ENCODE measurements around the gene RGS9. TPM values are rescaled to one million over a fixed set of nuclear protein-coding genes. Genes with fewer than 3 reads are reported as not detected.
A peak's percentile ranks its signal among the peaks of the same experiment; 100 is the strongest.

RGS9 gene
- total RNA-seq, 2 experiments from 2014 or later: 2.8 to 3.5 TPM

- Mint-ChIP-seq H3K27me3 (peaks cover 21% of the 10 kb centered on the region), H3K4me1 (peaks cover 18% of the 10 kb centered on the region), H3K9me3 (peaks cover 7% of the 10 kb centered on the region), H3K27ac (no peak overlapping the region), H3K36me3 (peaks cover 3% of the 10 kb centered on the region), H3K4me3 (no peak overlapping the region)
- no peak for ATAC-seq (ENCODE audit: low read depth)
- POLR2A ChIA-PET: no interaction called here
- no peak for DNase-seq
Measured at GRCh38 chr17:65259696-65260485, 122.7 kb downstream of the RGS9 start.

- peaks cover 23% of the 10 kb centered on the region for H3K4me1 Mint-ChIP-seq
- peaks cover 5% of the 10 kb centered on the region for H3K36me3 Mint-ChIP-seq
- peaks cover 9% of the 10 kb centered on the region for H3K9me3 Mint-ChIP-seq
- no peak for DNase-seq
- no peak for ATAC-seq (ENCODE audit: low read depth)
- H3K4me3 Mint-ChIP-seq: no peak overlapping the region
- peaks cover 20% of the 10 kb centered on the region for H3K27me3 Mint-ChIP-seq
- POLR2A ChIA-PET: no interaction called here
- H3K27ac Mint-ChIP-seq: peak overlapping the region; percentile 39
Measured at GRCh38 chr17:65260626-65261025, 123.5 kb downstream of the RGS9 start.

DNA sequence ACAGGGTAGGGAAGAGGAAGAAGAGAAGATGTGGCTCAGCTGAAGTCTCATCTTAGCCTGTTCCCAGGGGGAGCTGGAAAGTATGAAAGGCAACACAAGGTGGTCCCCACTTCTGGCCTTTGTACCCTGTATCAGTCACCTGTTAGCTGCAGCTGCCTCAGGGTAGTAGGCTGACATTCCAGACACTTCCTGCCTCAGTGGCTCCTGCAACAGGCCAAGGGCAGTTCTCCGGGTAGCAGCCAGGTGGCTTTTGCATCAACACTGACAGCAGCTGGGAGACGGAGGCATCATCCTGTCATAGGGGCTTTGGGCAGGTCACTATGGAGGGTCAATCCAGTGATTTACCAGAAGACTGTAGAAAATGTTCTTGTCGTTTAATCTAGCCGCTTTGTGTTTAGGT, 124.0 kb downstream of the RGS9 start:
- H3K27me3 Mint-ChIP-seq: peaks cover 20% of the 10 kb centered on the region
- peaks cover 26% of the 10 kb centered on the region for H3K4me1 Mint-ChIP-seq
- H3K27ac Mint-ChIP-seq: no peak overlapping the region
- peaks cover 5% of the 10 kb centered on the region for H3K36me3 Mint-ChIP-seq
- DNase-seq (no peak), ATAC-seq (ENCODE audit: low read depth) (no peak)
- POLR2A ChIA-PET: no interaction called here
- H3K9me3 Mint-ChIP-seq: peaks cover 13% of the 10 kb centered on the region
- no peak overlapping the region for H3K4me3 Mint-ChIP-seq

- H3K27me3 Mint-ChIP-seq: peaks cover 20% of the 10 kb centered on the region
- no peak overlapping the region for H3K27ac Mint-ChIP-seq
- POLR2A ChIA-PET: interaction anchor here (0.7 to 1.0 kb wide), 2 partner anchors 9 to 16 kb away, joined by 3 to 4 read pairs; no protein-coding TSS in a partner anchor
- ATAC-seq (ENCODE audit: low read depth) (peak; percentile 59), DNase-seq (no peak)
- peaks cover 26% of the 10 kb centered on the region for H3K4me1 Mint-ChIP-seq
- H3K4me3 Mint-ChIP-seq: peak overlapping the region; percentile 52
- peaks cover 5% of the 10 kb centered on the region for H3K36me3 Mint-ChIP-seq
- H3K9me3 Mint-ChIP-seq: peaks cover 12% of the 10 kb centered on the region
Measured at GRCh38 chr17:65261682-65262636, 124.8 kb downstream of the RGS9 start.

- Mint-ChIP-seq H3K9me3 (peaks cover 10% of the 10 kb centered on the region), H3K36me3 (peaks cover 6% of the 10 kb centered on the region), H3K4me1 (peaks cover 26% of the 10 kb centered on the region), H3K27me3 (peaks cover 9% of the 10 kb centered on the region), H3K27ac (peak overlapping the region; percentile 54), H3K4me3 (peak overlapping the region; percentile 63)
- DNase-seq: no peak
- POLR2A ChIA-PET: no interaction called here
- peak; percentile 93 for ATAC-seq (ENCODE audit: low read depth)
Measured at GRCh38 chr17:65265276-65265675, 128.1 kb downstream of the RGS9 start.

DNA sequence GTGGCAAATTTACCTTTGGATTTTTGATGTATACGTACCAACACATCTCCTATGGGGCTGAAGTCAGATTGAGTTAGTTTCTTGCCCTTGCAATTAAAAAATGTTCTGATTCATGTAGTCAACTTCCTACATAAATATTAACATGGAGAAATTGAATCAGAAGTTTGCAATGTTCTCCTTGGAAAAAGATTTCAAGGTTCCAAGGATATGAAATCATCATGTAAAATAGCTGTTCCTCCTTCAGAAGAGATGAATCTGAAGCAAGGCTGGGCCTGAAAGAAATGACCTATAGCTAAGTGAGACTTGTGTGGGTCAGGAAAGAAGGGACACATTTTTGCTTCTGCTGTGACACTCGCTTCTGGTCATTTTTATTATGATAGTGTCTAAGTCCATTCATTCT, 131.7 kb downstream of the RGS9 start:
- Mint-ChIP-seq H3K27ac (no peak overlapping the region), H3K4me1 (peaks cover 9% of the 10 kb centered on the region), H3K27me3 (peaks cover 11% of the 10 kb centered on the region), H3K9me3 (peaks cover 10% of the 10 kb centered on the region), H3K4me3 (no peak overlapping the region), H3K36me3 (peaks cover 6% of the 10 kb centered on the region)
- DNase-seq (no peak), ATAC-seq (ENCODE audit: low read depth) (no peak)
- POLR2A ChIA-PET: no interaction called here

- Mint-ChIP-seq H3K27me3 (peaks cover 14% of the 10 kb centered on the region), H3K9me3 (peaks cover 9% of the 10 kb centered on the region), H3K36me3 (peaks cover 5% of the 10 kb centered on the region), H3K4me3 (no peak overlapping the region), H3K4me1 (peaks cover 2% of the 10 kb centered on the region), H3K27ac (no peak overlapping the region)
- ATAC-seq (ENCODE audit: low read depth) (no peak), DNase-seq (no peak)
- POLR2A ChIA-PET: interaction anchor here (0.8 kb wide), 1 partner anchor 8 kb away, joined by 3 read pairs; no protein-coding TSS in a partner anchor
Measured at GRCh38 chr17:65270499-65271253, 133.5 kb downstream of the RGS9 start.

DNA sequence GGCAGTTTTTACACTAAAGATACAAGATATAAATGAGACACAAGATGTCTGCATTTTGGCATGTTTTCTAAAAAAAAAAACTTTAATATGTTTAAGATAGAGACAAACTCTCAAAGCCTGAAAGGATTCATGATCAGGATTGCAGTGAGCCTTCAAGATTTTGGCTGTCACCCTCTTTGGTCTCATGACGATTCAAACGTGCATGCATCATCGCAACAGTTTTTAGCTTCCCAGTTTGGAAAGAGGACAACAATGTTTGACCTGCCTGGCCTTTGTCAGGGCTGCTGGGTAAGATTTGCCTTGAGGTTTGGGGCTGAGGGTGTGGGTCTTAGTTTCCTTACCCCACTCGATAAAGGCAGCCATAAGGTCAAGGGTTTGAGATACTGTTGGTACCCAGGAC, 134.1 kb downstream of the RGS9 start:
- H3K4me3 Mint-ChIP-seq: no peak overlapping the region
- peaks cover 4% of the 10 kb centered on the region for H3K9me3 Mint-ChIP-seq
- peaks cover 16% of the 10 kb centered on the region for H3K27me3 Mint-ChIP-seq
- no peaks in the 10 kb centered on the region for H3K4me1 Mint-ChIP-seq
- no peak for DNase-seq
- ATAC-seq (ENCODE audit: low read depth): no peak
- POLR2A ChIA-PET: interaction anchor here (0.8 kb wide), 1 partner anchor 9 kb away, joined by 3 read pairs; no protein-coding TSS in a partner anchor
- H3K27ac Mint-ChIP-seq: no peak overlapping the region
- H3K36me3 Mint-ChIP-seq: peaks cover 5% of the 10 kb centered on the region

Other genes starting within 250 kb of the RGS9 start
- gene LRRC37A3, start 217.9 kb upstream of the RGS9 start, total RNA-seq: 10 to 100 TPM; 18.4 to 20.5 TPM
- gene GNA13, start 80.6 kb upstream of the RGS9 start, total RNA-seq: 10 to 100 TPM; 91.6 to 94.2 TPM

All from activated naive CD8-positive, alpha-beta T cell treated with anti-CD3 and anti-CD28 coated beads, Interleukin-2, amount 10 ng/mL, durations not matched to agents 7 days and 5 days (primary cell).